ENCODE measurements around the gene PLBD2.

PLBD2 gene

DNA sequence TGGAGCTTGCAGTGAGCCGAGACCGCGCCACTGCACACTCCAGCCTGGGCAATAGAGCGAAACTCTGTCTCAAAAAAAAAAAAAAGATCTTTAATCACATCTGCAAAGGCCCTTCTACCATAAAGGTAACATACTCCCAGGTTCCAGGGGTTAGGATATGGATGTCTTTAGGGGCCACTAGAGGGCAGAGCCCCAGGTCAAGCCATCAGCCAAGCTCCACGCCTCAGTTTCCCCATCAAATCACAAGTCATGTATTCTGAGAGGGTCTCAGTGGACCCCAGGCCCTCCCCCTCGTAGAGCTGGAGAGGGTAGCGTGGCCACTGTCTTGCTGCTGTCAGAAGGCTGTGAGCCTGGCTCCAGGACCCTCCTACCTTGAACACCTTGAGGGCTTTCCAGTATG, 42.2 kb upstream of the PLBD2 start:
- Histone ChIP-seq H3K79me2 (no peaks in the 10 kb centered on the region), H3K36me3 (ENCODE audit: control insufficient read depth, insufficient read depth, low read length) (no peaks in the 10 kb centered on the region)

DNA sequence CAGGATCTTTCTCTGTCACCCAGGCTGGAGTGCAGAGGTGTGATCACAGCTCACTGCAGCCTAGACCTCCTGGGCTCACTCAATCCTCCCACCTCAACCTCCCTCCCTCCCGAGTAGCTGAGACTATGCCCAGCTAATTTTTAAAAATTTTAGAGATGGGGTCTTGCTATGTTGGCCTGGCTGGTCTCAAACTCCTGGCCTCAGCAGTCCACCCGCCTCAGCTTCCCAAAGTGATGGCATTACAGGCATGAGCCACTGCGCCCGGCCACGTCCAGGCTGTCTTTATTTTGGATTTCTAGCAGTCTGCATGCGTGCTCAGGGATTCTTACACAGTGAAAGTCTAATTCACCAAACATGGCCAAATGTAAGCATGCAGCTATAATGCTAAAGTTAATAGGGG, 41.3 kb upstream of the PLBD2 start:
- TF ChIP-seq, protein P1, sequence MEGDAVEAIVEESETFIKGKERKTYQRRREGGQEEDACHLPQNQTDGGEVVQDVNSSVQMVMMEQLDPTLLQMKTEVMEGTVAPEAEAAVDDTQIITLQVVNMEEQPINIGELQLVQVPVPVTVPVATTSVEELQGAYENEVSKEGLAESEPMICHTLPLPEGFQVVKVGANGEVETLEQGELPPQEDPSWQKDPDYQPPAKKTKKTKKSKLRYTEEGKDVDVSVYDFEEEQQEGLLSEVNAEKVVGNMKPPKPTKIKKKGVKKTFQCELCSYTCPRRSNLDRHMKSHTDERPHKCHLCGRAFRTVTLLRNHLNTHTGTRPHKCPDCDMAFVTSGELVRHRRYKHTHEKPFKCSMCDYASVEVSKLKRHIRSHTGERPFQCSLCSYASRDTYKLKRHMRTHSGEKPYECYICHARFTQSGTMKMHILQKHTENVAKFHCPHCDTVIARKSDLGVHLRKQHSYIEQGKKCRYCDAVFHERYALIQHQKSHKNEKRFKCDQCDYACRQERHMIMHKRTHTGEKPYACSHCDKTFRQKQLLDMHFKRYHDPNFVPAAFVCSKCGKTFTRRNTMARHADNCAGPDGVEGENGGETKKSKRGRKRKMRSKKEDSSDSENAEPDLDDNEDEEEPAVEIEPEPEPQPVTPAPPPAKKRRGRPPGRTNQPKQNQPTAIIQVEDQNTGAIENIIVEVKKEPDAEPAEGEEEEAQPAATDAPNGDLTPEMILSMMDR (IDR thresholded peaks at IDR 0.05): no peak
- no peaks in the 10 kb centered on the region for H3K36me3 ChIP-seq (ENCODE audit: control insufficient read depth, insufficient read depth, low read length)

More for the DNA sequence above, 42.2 kb upstream of the PLBD2 start:
- Histone ChIP-seq H3K4me2 (ENCODE audit: low read length) (no peak overlapping the region), H3K9ac (no peak overlapping the region), H3K27ac (no peak overlapping the region), H3K9me3 (ENCODE audit: control insufficient read depth, low read length) (no peaks in the 10 kb centered on the region), H3K27me3 (ENCODE audit: control insufficient read depth, insufficient read depth, low read length) (no peaks in the 10 kb centered on the region), H2AFZ (no peak overlapping the region), H3K4me1 (no peaks in the 10 kb centered on the region), H3K4me3 (ENCODE audit: low read depth, low read length) (no peak overlapping the region)
- TF ChIP-seq, protein P1 (IDR thresholded peaks at IDR 0.05): no peak

DNA sequence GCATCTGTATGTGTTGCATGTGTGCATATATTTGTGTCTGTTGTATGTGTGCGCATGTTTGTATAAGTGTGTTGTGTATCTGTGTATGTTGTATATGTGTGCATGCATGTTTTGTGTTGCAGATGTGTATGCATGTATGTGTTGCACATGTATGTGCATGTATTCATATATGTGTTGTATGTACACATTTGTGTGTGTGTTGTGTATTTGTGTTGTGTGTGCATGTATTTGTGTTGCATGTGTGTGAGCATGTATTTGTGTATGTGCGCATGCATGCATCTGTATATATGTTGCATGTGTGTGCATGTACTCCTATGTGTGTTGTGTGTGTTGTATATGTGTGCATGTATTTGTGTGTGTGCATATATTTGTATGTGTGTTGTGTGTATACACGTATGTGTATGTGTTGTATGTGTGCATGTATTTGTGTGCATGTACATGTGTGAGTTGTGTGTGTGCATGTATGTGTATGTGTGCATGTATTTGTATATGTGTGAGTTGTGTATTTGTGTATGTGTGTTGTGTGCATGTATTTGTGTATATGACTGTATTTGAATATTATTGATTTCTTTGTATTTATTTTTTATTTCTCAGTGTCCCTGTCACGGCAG, 40.2 kb upstream of the PLBD2 start:
- no peaks in the 10 kb centered on the region for H3K27me3 ChIP-seq (ENCODE audit: control insufficient read depth, insufficient read depth, low read length)
- H3K36me3 ChIP-seq (ENCODE audit: control insufficient read depth, insufficient read depth, low read length): no peaks in the 10 kb centered on the region
- no peaks in the 10 kb centered on the region for H3K79me2 ChIP-seq
- no peak overlapping the region for H3K9ac ChIP-seq
- TF ChIP-seq, protein P1 (IDR thresholded peaks at IDR 0.05): no peak
- no peaks in the 10 kb centered on the region for H3K4me1 ChIP-seq
- H2AFZ ChIP-seq: no peak overlapping the region
- H3K27ac ChIP-seq: no peak overlapping the region
- no peak overlapping the region for H3K4me2 ChIP-seq (ENCODE audit: low read length)
- no peaks in the 10 kb centered on the region for H3K9me3 ChIP-seq (ENCODE audit: control insufficient read depth, low read length)
- no peak overlapping the region for H3K4me3 ChIP-seq (ENCODE audit: low read depth, low read length)

More for the DNA sequence above, 41.3 kb upstream of the PLBD2 start:
- no peaks in the 10 kb centered on the region for H3K9me3 ChIP-seq (ENCODE audit: control insufficient read depth, low read length)
- H2AFZ ChIP-seq: no peak overlapping the region
- no peaks in the 10 kb centered on the region for H3K79me2 ChIP-seq
- no peak overlapping the region for H3K4me2 ChIP-seq (ENCODE audit: low read length)
- H3K4me1 ChIP-seq: no peaks in the 10 kb centered on the region
- H3K9ac ChIP-seq: no peak overlapping the region
- H3K4me3 ChIP-seq (ENCODE audit: low read depth, low read length): no peak overlapping the region
- no peaks in the 10 kb centered on the region for H3K27me3 ChIP-seq (ENCODE audit: control insufficient read depth, insufficient read depth, low read length)
- no peak overlapping the region for H3K27ac ChIP-seq

DNA sequence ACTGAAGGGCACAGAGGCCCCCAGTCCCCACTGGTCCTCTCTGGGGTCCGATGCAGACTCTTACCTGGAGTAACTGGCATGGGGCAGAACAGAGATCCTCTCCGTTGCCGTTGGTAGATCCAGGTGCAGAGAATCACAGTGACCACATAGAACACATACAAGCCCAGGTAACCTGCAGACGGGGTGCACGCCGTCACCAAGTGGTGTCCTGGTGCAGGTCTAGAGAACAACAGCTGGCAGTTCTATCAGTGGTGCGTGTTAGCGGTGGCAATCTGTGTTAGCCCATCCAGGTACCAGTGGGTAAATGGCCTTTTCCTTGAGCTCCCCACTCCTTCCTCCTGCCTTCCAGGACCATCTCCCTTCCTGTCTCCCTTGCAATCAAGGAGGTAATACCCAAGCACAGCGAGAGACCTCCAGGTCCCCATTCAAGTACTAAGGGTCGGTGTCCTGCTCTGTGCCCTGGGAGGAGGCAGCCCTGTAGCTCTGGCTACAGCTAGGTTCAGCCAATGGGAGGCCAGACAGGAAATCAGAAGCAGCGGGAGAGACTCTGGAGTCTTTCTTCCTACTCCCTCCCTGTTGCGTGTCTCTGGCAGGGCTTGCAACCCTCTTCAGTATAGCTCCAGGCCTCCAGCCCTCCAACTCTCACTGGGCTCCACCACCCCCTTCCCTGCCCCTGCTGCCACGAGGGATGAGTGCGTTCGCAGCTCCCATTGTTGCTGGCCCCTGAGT, 39.3 kb upstream of the PLBD2 start:
- H2AFZ ChIP-seq: no peak overlapping the region
- H3K79me2 ChIP-seq: no peaks in the 10 kb centered on the region
- H3K36me3 ChIP-seq (ENCODE audit: control insufficient read depth, insufficient read depth, low read length): no peaks in the 10 kb centered on the region
- no peak overlapping the region for H3K9ac ChIP-seq
- no peak overlapping the region for H3K4me2 ChIP-seq (ENCODE audit: low read length)
- no peaks in the 10 kb centered on the region for H3K27me3 ChIP-seq (ENCODE audit: control insufficient read depth, insufficient read depth, low read length)
- TF ChIP-seq, protein P1 (IDR thresholded peaks at IDR 0.05): no peak
- no peaks in the 10 kb centered on the region for H3K9me3 ChIP-seq (ENCODE audit: control insufficient read depth, low read length)
- no peak overlapping the region for H3K4me3 ChIP-seq (ENCODE audit: low read depth, low read length)
- no peaks in the 10 kb centered on the region for H3K4me1 ChIP-seq
- no peak overlapping the region for H3K27ac ChIP-seq

Measured in parathyroid adenoma (tissue), 2 donors.